D341Med (cell line): ENCODE results near the gene ITGB6.

Experiments used
- DNase-seq: peaks from one replicate; pipeline ENCODE4 v3.0.0; 2012; ENCODE audit warnings: low spot score

The ITGB6 gene, protein sequence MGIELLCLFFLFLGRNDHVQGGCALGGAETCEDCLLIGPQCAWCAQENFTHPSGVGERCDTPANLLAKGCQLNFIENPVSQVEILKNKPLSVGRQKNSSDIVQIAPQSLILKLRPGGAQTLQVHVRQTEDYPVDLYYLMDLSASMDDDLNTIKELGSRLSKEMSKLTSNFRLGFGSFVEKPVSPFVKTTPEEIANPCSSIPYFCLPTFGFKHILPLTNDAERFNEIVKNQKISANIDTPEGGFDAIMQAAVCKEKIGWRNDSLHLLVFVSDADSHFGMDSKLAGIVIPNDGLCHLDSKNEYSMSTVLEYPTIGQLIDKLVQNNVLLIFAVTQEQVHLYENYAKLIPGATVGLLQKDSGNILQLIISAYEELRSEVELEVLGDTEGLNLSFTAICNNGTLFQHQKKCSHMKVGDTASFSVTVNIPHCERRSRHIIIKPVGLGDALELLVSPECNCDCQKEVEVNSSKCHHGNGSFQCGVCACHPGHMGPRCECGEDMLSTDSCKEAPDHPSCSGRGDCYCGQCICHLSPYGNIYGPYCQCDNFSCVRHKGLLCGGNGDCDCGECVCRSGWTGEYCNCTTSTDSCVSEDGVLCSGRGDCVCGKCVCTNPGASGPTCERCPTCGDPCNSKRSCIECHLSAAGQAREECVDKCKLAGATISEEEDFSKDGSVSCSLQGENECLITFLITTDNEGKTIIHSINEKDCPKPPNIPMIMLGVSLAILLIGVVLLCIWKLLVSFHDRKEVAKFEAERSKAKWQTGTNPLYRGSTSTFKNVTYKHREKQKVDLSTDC

GRCh38 chr2:160199683-160200389 is at the start of gene ITGB6:
ITGB6 (minus strand) TSS chr2:160200272; CDS start chr2:160200063, 209 bp downstream.
- no peak for DNase-seq

GRCh38 chr2:160247296-160248035 is 47.4 kb upstream of the ITGB6 start:
- no peak for DNase-seq

- no peak for DNase-seq
Observed at GRCh38 chr2:160246356-160246755, 46.3 kb upstream of the ITGB6 start.

GRCh38 chr2:160245614-160246155 is 45.6 kb upstream of the ITGB6 start:
- DNase-seq: no peak

DNA sequence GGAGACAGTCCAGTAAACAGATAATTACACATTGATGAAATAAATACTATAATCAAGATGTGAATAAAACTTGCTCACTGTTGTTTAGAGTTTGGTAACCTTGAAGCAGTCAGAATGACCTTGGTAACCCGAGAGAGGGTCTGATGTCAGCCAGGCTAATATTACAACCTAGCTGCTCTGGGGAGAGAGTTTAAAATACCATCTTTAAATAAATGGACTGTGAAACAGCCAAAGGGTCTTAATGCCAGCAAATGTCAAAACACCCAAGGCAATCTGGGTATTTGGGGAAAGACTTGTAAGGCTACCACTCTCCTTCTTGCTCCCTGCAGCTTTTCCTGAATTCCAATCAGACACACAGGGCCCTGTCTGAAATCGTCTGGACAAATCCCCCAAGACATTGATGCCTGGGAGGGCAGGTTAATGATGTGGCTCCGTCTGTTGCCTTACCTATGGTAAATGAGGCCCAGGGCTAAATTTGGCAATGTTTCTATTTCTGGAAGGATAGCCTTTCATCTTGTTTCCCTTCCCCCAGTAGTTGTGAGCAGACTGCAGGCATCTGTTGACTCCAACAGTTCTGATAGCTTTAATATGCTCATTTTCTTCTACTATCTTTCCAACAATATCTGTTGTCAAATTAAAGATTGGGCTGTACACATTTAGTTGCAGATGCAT is 43.0 kb upstream of the ITGB6 start:
- DNase-seq: no peak

DNA sequence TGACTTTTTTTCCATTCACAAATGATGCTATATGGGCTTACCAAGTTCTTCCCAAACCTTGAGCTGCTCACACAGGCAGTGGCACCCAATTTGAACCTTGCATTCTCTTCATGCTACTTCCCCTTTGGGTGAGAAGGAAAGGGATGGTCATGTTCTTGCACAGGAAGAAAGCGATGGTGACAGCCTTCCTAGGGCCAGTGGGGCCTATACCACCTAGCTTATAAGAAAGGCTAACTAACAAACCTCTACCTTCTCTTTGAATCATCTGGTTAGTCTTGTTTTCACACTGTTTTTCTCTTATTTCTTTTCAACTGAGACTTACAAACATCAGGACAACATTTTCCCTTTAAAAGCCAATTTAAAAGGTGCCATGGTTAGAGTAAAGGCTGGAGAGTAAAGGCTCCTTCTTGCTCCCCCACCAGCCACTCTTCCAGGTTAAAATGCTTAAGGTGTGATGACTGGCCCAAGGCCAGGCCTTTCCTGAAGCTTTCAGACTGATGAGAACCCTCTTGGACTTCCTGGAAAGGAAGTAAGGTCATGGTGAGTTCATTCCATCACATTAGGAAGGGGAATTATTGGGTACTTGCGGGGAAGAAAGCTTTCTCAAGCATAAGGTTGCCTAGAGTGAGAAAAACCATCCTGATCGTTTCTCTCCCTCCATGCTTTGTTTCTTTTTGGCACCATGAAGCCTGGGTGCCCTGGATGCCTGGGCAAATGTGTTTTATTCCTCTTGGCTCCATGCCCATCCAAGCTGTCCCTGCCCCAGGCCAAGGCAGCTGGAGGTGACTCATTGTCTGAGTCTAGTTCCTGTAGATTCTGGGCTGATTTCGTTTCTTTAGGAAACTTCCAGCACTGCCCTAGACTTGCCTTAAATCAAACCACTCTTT is 41.4 kb upstream of the ITGB6 start:
- no peak for DNase-seq

- no peak for DNase-seq
Observed at GRCh38 chr2:160239436-160239835, 39.4 kb upstream of the ITGB6 start.

DNA sequence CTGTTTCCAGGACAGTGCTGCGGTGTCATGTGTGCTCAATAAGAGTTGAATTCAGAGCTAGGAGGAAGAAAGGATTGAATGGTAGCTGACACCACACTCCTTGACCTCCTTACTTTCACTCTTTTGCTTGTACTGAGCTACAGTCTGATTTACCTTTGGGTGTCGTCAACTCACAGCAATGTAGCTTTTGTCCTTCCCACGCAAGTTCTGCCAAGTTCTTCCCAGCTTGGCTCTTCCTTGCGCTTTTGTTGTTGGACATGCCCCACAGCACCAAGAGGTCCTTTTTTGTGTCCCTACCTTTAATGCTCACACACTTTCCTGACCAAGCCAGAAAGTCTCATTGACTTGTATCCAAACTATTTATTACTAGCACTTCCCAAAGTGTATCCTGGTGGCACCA is 38.3 kb upstream of the ITGB6 start:
- DNase-seq: no peak

DNA sequence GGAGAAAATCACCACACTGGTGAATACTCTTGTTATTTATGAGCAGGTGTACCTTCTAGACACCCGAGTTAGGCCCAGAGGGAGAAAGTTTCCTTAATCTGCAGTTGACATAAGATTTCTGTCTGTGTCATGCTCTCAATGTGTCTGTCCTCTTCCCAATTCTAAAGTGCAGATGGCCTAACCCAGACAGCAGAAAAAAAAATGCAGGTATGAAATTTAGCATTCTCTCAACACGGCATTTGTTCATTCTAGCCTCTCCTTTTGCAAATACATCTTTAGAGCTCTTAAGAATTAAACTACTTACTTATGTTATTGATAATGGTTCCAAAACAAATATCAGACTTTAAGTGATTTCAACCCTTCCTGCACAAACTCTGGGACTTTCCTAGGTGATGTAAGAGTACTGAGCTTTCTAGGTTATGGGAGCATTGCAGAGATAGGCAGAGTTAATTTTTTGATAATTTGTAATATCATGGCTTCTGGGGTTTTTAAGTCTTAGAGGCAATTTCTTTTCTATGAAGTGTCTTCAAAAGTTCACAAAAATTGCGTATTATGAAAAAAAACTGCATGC is 32.9 kb upstream of the ITGB6 start:
- no peak for DNase-seq

DNA sequence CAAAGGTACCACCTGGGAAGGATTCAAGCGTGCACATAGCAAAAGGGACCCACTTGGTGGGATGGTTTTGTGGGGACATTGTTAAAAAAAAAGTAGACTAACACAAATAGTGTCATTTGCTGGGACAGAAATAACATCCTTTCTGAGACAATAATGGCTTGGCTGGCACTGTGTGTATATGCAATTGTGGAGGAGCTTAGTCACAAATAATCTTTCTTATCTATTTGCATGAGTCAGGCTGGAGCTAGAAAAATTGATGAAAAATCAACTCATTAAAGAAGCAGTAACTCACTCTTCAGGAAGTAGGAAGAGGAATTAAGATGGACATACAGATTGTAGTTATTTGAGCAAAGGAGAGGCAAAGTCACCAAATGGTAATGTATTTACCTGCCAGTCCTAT is 29.5 kb upstream of the ITGB6 start:
- DNase-seq: no peak

DNA sequence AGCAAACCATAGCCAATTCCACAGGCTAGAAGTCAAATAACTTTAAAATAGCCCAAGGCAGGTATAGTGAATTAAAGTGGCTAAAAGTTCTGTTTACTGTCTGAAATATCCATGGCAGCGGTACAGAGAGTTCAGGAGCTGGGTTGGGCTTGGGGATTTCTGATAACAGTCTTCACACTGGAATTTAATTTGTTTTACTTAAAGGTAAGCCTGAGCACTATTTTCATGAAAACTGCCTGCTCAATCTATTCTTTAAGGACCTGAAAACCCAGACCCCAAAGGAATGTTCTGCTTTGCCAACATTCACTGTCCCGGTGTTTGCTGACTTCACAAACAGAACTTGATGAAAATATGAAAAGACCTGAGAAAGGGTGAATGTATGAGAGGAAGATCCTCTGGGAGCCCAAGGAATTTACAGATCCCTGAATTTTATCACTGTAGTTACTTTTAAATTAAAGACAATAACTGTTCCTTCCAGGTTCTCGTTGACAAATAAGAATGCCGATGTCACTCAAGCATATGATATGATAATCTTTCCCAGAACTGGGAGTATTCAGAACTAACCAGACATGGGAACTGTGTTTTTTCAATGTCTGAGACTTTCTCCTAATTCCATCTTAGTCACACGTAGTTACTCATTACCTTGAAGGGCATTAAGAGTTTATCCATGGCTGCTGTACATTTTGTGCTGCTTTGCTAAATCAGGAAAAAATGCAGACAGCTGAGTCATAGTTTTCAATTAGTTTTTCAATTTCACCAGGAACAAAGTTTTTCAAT is 28.3 kb upstream of the ITGB6 start:
- DNase-seq: no peak

DNA sequence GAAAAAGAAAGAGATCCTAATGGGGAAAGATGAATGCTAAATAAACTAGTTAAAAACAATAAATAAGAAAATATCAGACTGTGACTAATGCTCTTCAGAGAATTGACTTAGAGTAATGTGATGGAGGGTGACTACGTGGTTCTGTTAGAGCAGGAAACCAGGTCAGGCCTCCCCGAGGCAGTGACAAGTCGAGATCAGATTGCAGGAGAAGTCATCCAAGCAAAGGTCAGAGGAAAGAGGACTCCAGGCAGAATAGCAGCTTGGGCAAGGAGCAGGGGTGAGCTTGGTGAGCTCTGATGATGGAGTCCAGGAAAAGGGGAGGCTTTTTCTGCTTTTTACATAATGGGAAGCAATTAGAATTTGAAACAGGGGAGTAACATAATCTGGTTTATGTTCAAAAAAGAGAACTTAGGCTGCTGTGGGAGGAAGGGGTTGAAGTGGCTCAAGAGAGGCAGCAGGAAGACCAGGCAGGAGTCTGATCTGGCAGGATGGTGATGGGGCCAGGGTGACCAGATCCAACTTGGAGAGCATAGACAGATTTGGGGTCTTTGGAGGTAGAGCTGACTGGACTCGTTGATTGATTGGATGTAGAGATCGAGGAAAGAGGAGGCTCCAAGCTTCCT is 27.3 kb upstream of the ITGB6 start:
- DNase-seq: no peak

- no peak for DNase-seq
Observed at GRCh38 chr2:160226367-160226766, 26.3 kb upstream of the ITGB6 start.

GRCh38 chr2:160225722-160226121 is 25.6 kb upstream of the ITGB6 start:
- no peak for DNase-seq

DNA sequence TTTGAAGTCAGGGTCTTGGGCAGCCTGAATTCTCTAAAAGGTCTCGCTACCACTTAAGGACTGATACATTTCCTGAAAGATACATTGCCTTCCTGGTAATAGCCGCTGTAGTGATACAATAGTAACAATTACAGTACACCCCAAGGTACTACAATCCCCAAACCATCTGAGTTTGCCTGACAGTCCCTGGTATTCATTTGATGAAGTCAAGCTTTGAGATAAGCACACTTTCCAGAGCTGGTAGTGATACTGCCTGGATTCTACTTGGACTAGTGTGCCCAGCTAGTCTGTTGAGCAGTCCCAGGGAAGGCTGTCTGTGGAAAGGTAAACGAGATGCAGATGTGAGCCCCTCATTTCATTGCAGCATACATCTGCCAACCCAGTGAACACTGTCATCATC is 24.4 kb upstream of the ITGB6 start:
- DNase-seq: no peak

DNA sequence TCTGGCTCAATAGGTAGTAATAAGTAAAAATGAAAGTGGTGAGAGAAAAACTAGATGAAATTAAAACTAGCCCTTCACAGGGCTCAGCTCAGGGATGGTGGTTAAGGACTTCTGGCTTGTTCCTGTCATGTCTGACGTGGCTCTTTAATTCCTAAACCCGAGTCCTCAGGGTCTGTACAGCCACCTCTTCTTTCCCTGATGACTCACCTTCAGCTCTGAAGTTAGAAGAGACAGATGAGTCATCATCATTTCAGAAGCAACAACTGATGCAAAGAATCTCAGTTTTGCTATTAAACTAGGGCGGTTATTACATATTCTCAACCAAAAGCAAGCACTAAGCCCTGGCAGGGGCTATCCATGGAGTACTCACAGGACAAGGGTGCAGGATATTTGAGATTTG is 24.0 kb upstream of the ITGB6 start:
- no peak for DNase-seq

- no peak for DNase-seq
Observed at GRCh38 chr2:160223560-160223959, 23.5 kb upstream of the ITGB6 start.

GRCh38 chr2:160222546-160223283 is 22.6 kb upstream of the ITGB6 start:
- DNase-seq: no peak
